H1 (cell line): ENCODE results near the gene PCYT2. TPM values are rescaled to one million over a fixed set of nuclear protein-coding genes. Genes with fewer than 3 reads are reported as not detected.

Experiments used
- CTCF ChIA-PET: fragments of 300-600 bp; sonication (Branson Sonifier 250); formaldehyde crosslinking; loops from one replicate; lab custom pipeline; 2021; ENCODE audit not compliant: partially characterized antibody; lab: Charles Lee
- POLR2A ChIA-PET: fragments of 300-600 bp; sonication (Branson Sonifier 250); formaldehyde crosslinking; loops from one replicate; lab custom pipeline; 2021; ENCODE audit warnings: inconsistent platforms; ENCODE audit not compliant: partially characterized antibody; lab: Charles Lee
- DNase-seq, 2 experiments: peaks; one replicate each; pipeline versions ENCODE4 v3.0.0 to v3.0.0-alpha.2; 2010 to 2022; ENCODE audit warnings: low spot score in 2 of 2, low read depth in 1 of 2, mixed read lengths in 1 of 2
- FAIRE-seq: peaks from 2 replicates; lab custom pipeline; 2011; peaks lifted over from hg19 to GRCh38; lab: Jason Lieb, UNC
- H2AFZ ChIP-seq: 2 replicates; pipeline ENCODE4 v1.8.1; 2012; ENCODE audit warnings: low read length, inconsistent platforms
- H2AK5ac ChIP-seq: 2 replicates; pipeline ENCODE4 v1.6.1; 2013; ENCODE audit warnings: low read depth, low read length
- H2BK120ac ChIP-seq: replicated peaks from 2 replicates; pipeline ENCODE3; 2013; ENCODE audit warnings: low read depth, low read length, inconsistent platforms
- H2BK12ac ChIP-seq: 2 replicates; pipeline ENCODE4 v1.6.1; 2013; ENCODE audit warnings: low read depth, low read length
- H2BK15ac ChIP-seq: 2 replicates; pipeline ENCODE4 v1.6.1; 2013; ENCODE audit warnings: low read length
- H2BK20ac ChIP-seq: 2 replicates; pipeline ENCODE4 v1.6.1; 2013; ENCODE audit warnings: low read length
- H2BK5ac ChIP-seq: 2 replicates; pipeline ENCODE4 v1.6.1; 2013; ENCODE audit warnings: low read depth, low read length
- H3K14ac ChIP-seq: 2 replicates; pipeline ENCODE4 v1.6.1; 2013; ENCODE audit warnings: inconsistent platforms; ENCODE audit not compliant: insufficient read length
- H3K18ac ChIP-seq: 2 replicates; pipeline ENCODE4 v1.6.1; 2013; ENCODE audit warnings: low read length; ENCODE audit errors: extremely low read depth
- H3K23ac ChIP-seq: 2 replicates; pipeline ENCODE4 v1.6.1; 2013; ENCODE audit warnings: inconsistent platforms; ENCODE audit not compliant: insufficient read length
- H3K23me2 ChIP-seq: 2 replicates; pipeline ENCODE4 v1.6.1; 2013; ENCODE audit warnings: low read depth, low read length
- H3K27ac ChIP-seq: 2 replicates; pipeline ENCODE4 v1.6.1; 2011; ENCODE audit warnings: low read depth, low read length, inconsistent platforms
- H3K27me3 ChIP-seq, 4 experiments: replicated peaks in 1 of 4; 1 replicate in 1 of 4; 2 replicates in 3 of 4; pipeline versions ENCODE4 v1.6.1 to v1.8.1; 2011 to 2013; ENCODE audit warnings: low read length in 3 of 4, mild to moderate bottlenecking in 3 of 4, inconsistent platforms in 2 of 4, mixed read lengths in 2 of 4, moderate library complexity in 1 of 4; ENCODE audit not compliant: control insufficient read depth in 3 of 4, insufficient read depth in 3 of 4; ENCODE audit errors: extremely low read depth in 1 of 4
- H3K36me3 ChIP-seq, 4 experiments: 2 replicates each; pipeline versions ENCODE4 v1.6.1 to v1.8.1; 2011 to 2013; ENCODE audit warnings: mild to moderate bottlenecking in 4 of 4, low read length in 3 of 4, moderate library complexity in 2 of 4, control low read depth in 1 of 4, inconsistent platforms in 1 of 4; ENCODE audit not compliant: insufficient read depth in 4 of 4, control insufficient read depth in 2 of 4
- H3K4ac ChIP-seq: replicated peaks from 2 replicates; pipeline ENCODE3; 2013; ENCODE audit warnings: low read length, low read depth, mixed read lengths, inconsistent platforms; ENCODE audit not compliant: insufficient read length
- H3K4me1 ChIP-seq, 4 experiments: replicated peaks in 1 of 4; 1 replicate in 1 of 4; 2 replicates in 3 of 4; pipeline versions ENCODE4 v1.6.1 to v1.8.1; 2011 to 2013; ENCODE audit warnings: low read length in 3 of 4, inconsistent platforms in 2 of 4, mixed read lengths in 1 of 4; ENCODE audit not compliant: insufficient read depth in 4 of 4, control insufficient read depth in 3 of 4
- H3K4me2 ChIP-seq, 2 experiments: 2 replicates each; pipeline versions ENCODE4 v1.6.1 to v1.8.1; 2011 to 2013; ENCODE audit warnings: low read depth in 2 of 2, low read length in 2 of 2, control low read depth in 1 of 2, inconsistent platforms in 1 of 2, mild to moderate bottlenecking in 1 of 2; ENCODE audit not compliant: insufficient read depth in 1 of 2
- H3K4me3 ChIP-seq, 4 experiments: fragments of 200-600, 300-600 bp in 1 of 4; sonication (generic), shearing (Covaris generic), sonication (Bioruptor Twin) in 1 of 4; 2 replicates each; pipeline versions ENCODE4 v1.5.1 to v1.8.1; 2011 to 2016; ENCODE audit warnings: low read length in 4 of 4, low read depth in 3 of 4, control low read depth in 2 of 4, inconsistent platforms in 2 of 4, mild to moderate bottlenecking in 2 of 4, mixed read lengths in 1 of 4, moderate library complexity in 1 of 4; ENCODE audit not compliant: insufficient read depth in 2 of 4; ENCODE audit errors: extremely low read depth in 1 of 4
- H3K56ac ChIP-seq: replicated peaks from 2 replicates; pipeline ENCODE3; 2013; ENCODE audit warnings: low read depth, mild to moderate bottlenecking, mixed read lengths, low read length, inconsistent platforms; ENCODE audit not compliant: insufficient read length
- H3K79me1 ChIP-seq: 2 replicates; pipeline ENCODE4 v1.6.1; 2013; ENCODE audit warnings: low read depth, low read length, control low read depth
- H3K79me2 ChIP-seq, 2 experiments: 2 replicates each; pipeline versions ENCODE4 v1.6.1 to v1.8.1; 2012 to 2013; ENCODE audit warnings: low read length in 2 of 2, mild to moderate bottlenecking in 2 of 2, inconsistent platforms in 1 of 2; ENCODE audit not compliant: insufficient read depth in 2 of 2, control insufficient read depth in 1 of 2
- H3K9ac ChIP-seq, 4 experiments: replicated peaks in 1 of 4; 1 replicate in 1 of 4; 2 replicates in 3 of 4; pipeline versions ENCODE4 v1.6.1 to v1.8.1; 2011 to 2013; ENCODE audit warnings: low read depth in 3 of 4, low read length in 3 of 4, control low read depth in 2 of 4, mild to moderate bottlenecking in 2 of 4, moderate library complexity in 2 of 4, inconsistent platforms in 1 of 4; ENCODE audit errors: extremely low read depth in 1 of 4
- H3K9me3 ChIP-seq, 2 experiments: 2 replicates each; pipeline versions ENCODE4 v1.6.1 to v1.8.1; 2012 to 2013; ENCODE audit warnings: mild to moderate bottlenecking in 2 of 2, moderate library complexity in 2 of 2, control low read depth in 1 of 2, inconsistent platforms in 1 of 2, low read depth in 1 of 2, low read length in 1 of 2, mixed read lengths in 1 of 2; ENCODE audit not compliant: insufficient read depth in 2 of 2
- H4K20me1 ChIP-seq, 2 experiments: replicated peaks in 1 of 2; 2 replicates each; pipeline versions ENCODE3 to v1.8.1; 2011 to 2013; ENCODE audit warnings: inconsistent platforms in 2 of 2, low read length in 2 of 2, mild to moderate bottlenecking in 1 of 2; ENCODE audit not compliant: insufficient read depth in 2 of 2, control insufficient read depth in 1 of 2
- H4K5ac ChIP-seq: 2 replicates; pipeline ENCODE4 v1.6.1; 2013; ENCODE audit warnings: low read length, low read depth, mixed read lengths, inconsistent platforms; ENCODE audit not compliant: insufficient read length
- H4K8ac ChIP-seq: 2 replicates; pipeline ENCODE4 v1.8.0; 2013; ENCODE audit warnings: mild to moderate bottlenecking, moderate library complexity, low read length, inconsistent platforms; ENCODE audit not compliant: insufficient read depth; ENCODE audit errors: extremely low read depth
- H4K91ac ChIP-seq: replicated peaks from 2 replicates; pipeline ENCODE3; 2013; ENCODE audit warnings: low read length, mixed read lengths, inconsistent platforms; ENCODE audit not compliant: insufficient read length
- POLR2A ChIP-seq, 2 experiments: IDR thresholded peaks; 1 replicate in 1 of 2; 2 replicates in 1 of 2; pipeline ENCODE4 v1.6.1; 2011; ENCODE audit warnings: low read depth in 2 of 2, low read length in 2 of 2, mild to moderate bottlenecking in 2 of 2; ENCODE audit errors: control extremely low read depth in 1 of 2
- POLR2AphosphoS5 ChIP-seq: IDR thresholded peaks from 2 replicates; pipeline ENCODE4 v1.6.1; 2011; ENCODE audit warnings: low read depth, low read length
- RBBP5 ChIP-seq: IDR thresholded peaks from 2 replicates; pipeline ENCODE4 v1.7.1; 2012; ENCODE audit warnings: low read depth, mild to moderate bottlenecking, inconsistent platforms, low read length, moderate library complexity, borderline replicate concordance
- SIX5 ChIP-seq: IDR thresholded peaks from 2 replicates; pipeline ENCODE4 v1.6.1; 2011; ENCODE audit warnings: mild to moderate bottlenecking, low read depth, low read length
- WGBS, 2 experiments: shearing (Covaris generic) in 1 of 2; methylation state at CpG; one replicate each; pipeline versions ENCODE4 v1.1.6 to v1.1.7; 2013 to 2015; ENCODE audit warnings: low lambda C conversion rate in 2 of 2, mixed read lengths in 2 of 2, inconsistent platforms in 1 of 2, low coverage in 1 of 2, missing lambda C conversion rate in 1 of 2; ENCODE audit not compliant: insufficient replicate concordance in 2 of 2, insufficient coverage in 1 of 2, insufficient read length in 1 of 2; ENCODE audit errors: extremely low coverage in 1 of 2, missing lambda C conversion rate in 1 of 2; 5-methylcytosine and 5-hydroxymethylcytosine counted together
- polyA plus RNA-seq, 7 experiments: library from polyadenylated mRNA; depleted of rRNA in 3 of 7; stranded (reverse) in 5 of 7; unstranded in 2 of 7; fragments of >200 nt in 5 of 7; fragments of 200-250 nt in 2 of 7; gene quantifications; 1 replicate in 5 of 7; 2 replicates in 1 of 7; 4 replicates in 1 of 7; pipeline versions ENCODE4 v1.2.1 to v1.2.3, GENCODE V29; 2011 to 2013; ENCODE audit warnings: missing spikeins in 2 of 7, mixed read lengths in 2 of 7
- total RNA-seq: library from RNA; stranded (reverse); fragmentation: NEBNext Ultra II Directional; extraction: Animal tissue kit (Norgen Biotek cat#: 25700); gene quantifications from 2 replicates; pipeline ENCODE4 v1.2.1, GENCODE V29; 2021

PCYT2 gene
- total and polyA plus RNA-seq, 2 of the 8 experiments (the other 6 are each of a cell fraction or from before 2014, with no cell fraction given), result 29.9 to 31.3 TPM

DNA sequence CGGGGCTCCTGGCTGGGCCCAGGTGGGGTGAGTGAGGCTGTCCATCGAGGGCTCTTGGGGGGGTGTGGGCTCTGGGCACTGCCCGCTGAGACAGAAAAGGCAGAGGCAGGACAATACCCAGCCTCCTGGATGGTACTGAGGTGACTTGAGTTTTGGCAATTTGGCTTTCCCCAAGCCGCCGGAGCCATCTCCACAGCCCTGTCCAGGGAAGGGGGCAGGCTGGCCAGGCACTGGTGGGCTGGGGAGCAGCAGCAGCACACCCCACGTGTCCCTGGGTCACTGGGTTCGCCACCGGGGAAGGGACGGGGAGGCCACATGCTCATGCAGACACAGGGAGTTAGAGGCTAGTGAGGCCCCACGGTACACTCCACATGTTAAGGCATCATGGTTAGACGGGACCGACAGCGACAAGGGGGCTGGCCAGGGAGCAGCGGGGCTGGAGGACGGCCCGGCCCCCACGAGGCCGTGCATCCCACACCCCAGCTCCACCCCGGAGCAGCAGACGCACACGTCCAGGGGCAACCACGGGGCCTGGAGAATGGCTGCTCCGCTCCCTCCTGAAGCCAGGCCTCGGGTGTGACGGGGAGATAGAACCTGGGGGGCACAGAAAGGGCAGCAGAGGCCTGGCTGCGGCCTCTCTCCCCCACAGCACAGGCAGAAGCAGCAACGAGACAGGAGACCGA, 43.1 kb downstream of the PCYT2 start:
- ChIA-PET CTCF (interaction anchor here (0.6 to 2.9 kb wide), 10 partner anchors 14 to 168 kb away, joined by 3 to 24 read pairs (median 8); partner anchors contain the start of gene PCYT2), POLR2A (interaction anchor here (0.8 to 6.6 kb wide), 11 partner anchors 16 to 182 kb away, joined by 3 to 41 read pairs (median 6); partner anchors contain the start of genes MCRIP1 and NPB)
- no peak overlapping the region for H4K91ac ChIP-seq
- FAIRE-seq, result no peak
- peaks cover 4 to 17% of the 10 kb centered on the region in 2 experiments; a peak in 3 of 4 replicates for H3K79me2 ChIP-seq
- no peak overlapping the region for H3K56ac ChIP-seq
- no peak overlapping the region for H2AK5ac ChIP-seq
- H2BK5ac ChIP-seq, result peak overlapping the region; percentile 83; the same call in 1 of the 2 replicates
- H3K4me2 ChIP-seq, result no peak overlapping the region
- H4K8ac ChIP-seq, result peak overlapping the region; percentile 43
- H2AFZ ChIP-seq, result no peak overlapping the region
- peaks cover 0 to 31% (median 21%) of the 10 kb centered on the region in 4 experiments; a peak in 6 of 7 replicates for H3K4me1 ChIP-seq
- TF ChIP-seq SIX5 (no peak; the same call in 1 of the 2 replicates), POLR2AphosphoS5 (peak; percentile 77), RBBP5 (no peak), POLR2A (IDR thresholded peaks at IDR 0.05; ENCODE audit: control extremely low read depth in 1 of 2, low read depth in 2 of 2, low read length in 2 of 2) (peak; percentile 34 to 68; a peak in 2 of 3 replicates)
- H3K27me3 ChIP-seq, result no peaks in the 10 kb centered on the region
- H3K79me1 ChIP-seq, result peaks cover 3% of the 10 kb centered on the region
- peaks cover 1 to 24% (median 7%) of the 10 kb centered on the region in 4 experiments; a peak in 4 of 8 replicates for H3K36me3 ChIP-seq
- peaks cover 12% of the 10 kb centered on the region; the same call in 1 of the 2 replicates for H3K23me2 ChIP-seq
- H2BK12ac ChIP-seq, result no peak overlapping the region
- 84% methylated on average over 27 of the region's 28 CpGs; no CpG with 5 or more reads in 1 of the 2 experiments for WGBS, 2 experiments
- H3K4ac ChIP-seq, result peak overlapping the region; percentile 8
- no peak overlapping the region for H2BK120ac ChIP-seq
- H3K9me3 ChIP-seq, result no peaks in the 10 kb centered on the region
- H2BK15ac ChIP-seq, result no peak overlapping the region
- H2BK20ac ChIP-seq, result no peak overlapping the region
- no peak overlapping the region for H3K14ac ChIP-seq
- H4K20me1 ChIP-seq, result peaks cover 11 to 45% of the 10 kb centered on the region in 2 experiments
- H3K18ac ChIP-seq, result peak overlapping the region; percentile 19; the same call in 1 of the 2 replicates
- no peak overlapping the region for H4K5ac ChIP-seq
- H3K27ac ChIP-seq, result 0 out of 2 replicates have a peak overlapping the region, but pooled peaks have one; percentile 23
- no peak overlapping the region for H3K23ac ChIP-seq
- H3K4me3 ChIP-seq, result no peak overlapping the region
- no peak for DNase-seq
- no peak overlapping the region; a peak in 1 of 7 replicates for H3K9ac ChIP-seq
